HEK293 (cell line): ENCODE measurements around the gene MARVELD1.

Experiments used
- CTCF ChIA-PET: fragments of 350-600 bp; formaldehyde crosslinking; extraction: SDS; loops from one replicate; lab custom pipeline; 2021; ENCODE audit warnings: antibody characterized with exemption; lab: Yijun Ruan, JAX
- POLR2A ChIA-PET: fragments of 300-600 bp; formaldehyde crosslinking; extraction: SDS; loops from one replicate; lab custom pipeline; 2020; ENCODE audit warnings: antibody characterized with exemption, inconsistent platforms; lab: Yijun Ruan, JAX
- H3K27ac ChIP-seq: fragments of 200-500 bp; sonication (Bioruptor generic); 2 replicates; pipeline ENCODE4 v1.5.1; 2014; ENCODE audit warnings: low read depth, low read length, control low read depth, inconsistent platforms; ENCODE audit errors: extremely low read depth
- H3K36me3 ChIP-seq, 2 experiments: fragments of 200-500 bp in 1 of 2; sonication (Bioruptor generic) in 1 of 2; 1 replicate in 1 of 2; 2 replicates in 1 of 2; pipeline ENCODE4 v1.5.1; 2014 to 2017; ENCODE audit warnings: inconsistent platforms in 2 of 2, low read length in 2 of 2; ENCODE audit not compliant: control insufficient read depth in 2 of 2, insufficient read depth in 1 of 2
- H3K4me1 ChIP-seq: fragments of 200-500 bp; sonication (Bioruptor generic); 2 replicates; pipeline ENCODE4 v1.5.1; 2014; ENCODE audit warnings: mild to moderate bottlenecking, low read length, inconsistent platforms; ENCODE audit not compliant: control insufficient read depth, insufficient read depth
- H3K4me3 ChIP-seq: 2 replicates; pipeline ENCODE4 v1.5.1; 2011; ENCODE audit warnings: low read depth, mild to moderate bottlenecking, control low read depth, low read length, moderate library complexity
- H3K9me3 ChIP-seq: fragments of 200-500 bp; sonication (Bioruptor generic); 2 replicates; pipeline ENCODE4 v1.5.1; 2014; ENCODE audit warnings: low read depth, low read length, inconsistent platforms; ENCODE audit not compliant: control insufficient read depth, insufficient read depth
- GFI1B ChIP-seq: fragments of 450-650 bp; formaldehyde crosslinking; IDR thresholded peaks from 2 replicates; pipeline ENCODE4 v1.5.1; 2016; ENCODE audit warnings: missing biosample characterization, missing genetic modification characterization
- GLIS1 ChIP-seq: fragments of 450-650 bp; formaldehyde crosslinking; IDR thresholded peaks from 2 replicates; pipeline ENCODE4 v1.5.1; 2016; ENCODE audit warnings: missing biosample characterization, missing genetic modification characterization
- SCRT1 ChIP-seq: fragments of 450-650 bp; formaldehyde crosslinking; IDR thresholded peaks from 2 replicates; pipeline ENCODE4 v1.5.1; 2016; ENCODE audit warnings: missing biosample characterization, missing genetic modification characterization, borderline replicate concordance
- ZBTB17 ChIP-seq: fragments of 450-650 bp; formaldehyde crosslinking; IDR thresholded peaks from 2 replicates; pipeline ENCODE4 v1.5.1; 2016; ENCODE audit warnings: missing biosample characterization, missing genetic modification characterization
- ZEB2 ChIP-seq: fragments of 450-650 bp; formaldehyde crosslinking; IDR thresholded peaks from 2 replicates; pipeline ENCODE4 v1.5.1; 2016; ENCODE audit warnings: missing biosample characterization, missing genetic modification characterization
- ZNF214 ChIP-seq: fragments of 450-650 bp; formaldehyde crosslinking; IDR thresholded peaks from 2 replicates; pipeline ENCODE4 v1.5.1; 2017; ENCODE audit warnings: missing biosample characterization, mild to moderate bottlenecking, missing genetic modification characterization, borderline replicate concordance
- ZNF223 ChIP-seq: fragments of 450-650 bp; formaldehyde crosslinking; IDR thresholded peaks from 2 replicates; pipeline ENCODE4 v1.5.1; 2016; ENCODE audit warnings: missing biosample characterization, missing genetic modification characterization
- ZNF394 ChIP-seq: fragments of 450-650 bp; formaldehyde crosslinking; IDR thresholded peaks from 2 replicates; pipeline ENCODE4 v1.5.1; 2016; ENCODE audit warnings: missing biosample characterization, missing genetic modification characterization, mild to moderate bottlenecking, moderate library complexity, borderline replicate concordance
- ZNF404 ChIP-seq: fragments of 450-650 bp; formaldehyde crosslinking; IDR thresholded peaks from 2 replicates; pipeline ENCODE4 v1.5.1; 2017; ENCODE audit warnings: missing biosample characterization, missing genetic modification characterization
- ZNF510 ChIP-seq: fragments of 450-650 bp; formaldehyde crosslinking; IDR thresholded peaks from 2 replicates; pipeline ENCODE4 v1.5.1; 2018; ENCODE audit warnings: mild to moderate bottlenecking, missing genetic modification characterization, missing biosample characterization; ENCODE audit not compliant: insufficient replicate concordance
- ZNF596 ChIP-seq: fragments of 450-650 bp; IDR thresholded peaks from 2 replicates; pipeline ENCODE4 v1.5.0; 2018; ENCODE audit warnings: missing biosample characterization, mild to moderate bottlenecking, missing genetic modification characterization, moderate library complexity
- ZNF600 ChIP-seq: fragments of 450-650 bp; formaldehyde crosslinking; IDR thresholded peaks from 2 replicates; pipeline ENCODE4 v1.5.1; 2016; ENCODE audit warnings: missing biosample characterization, missing genetic modification characterization
- ZNF621 ChIP-seq: fragments of 450-650 bp; formaldehyde crosslinking; IDR thresholded peaks from 2 replicates; pipeline ENCODE4 v1.5.1; 2017; ENCODE audit warnings: missing biosample characterization, missing genetic modification characterization
- ZNF623 ChIP-seq: fragments of 450-650 bp; formaldehyde crosslinking; IDR thresholded peaks from 2 replicates; pipeline ENCODE4 v1.5.1; 2016; ENCODE audit warnings: missing biosample characterization, missing genetic modification characterization
- ZNF654 ChIP-seq: fragments of 450-650 bp; formaldehyde crosslinking; IDR thresholded peaks from 2 replicates; pipeline ENCODE4 v1.5.1; 2016; ENCODE audit warnings: low read depth, missing biosample characterization, missing genetic modification characterization
- ZNF776 ChIP-seq: fragments of 450-650 bp; formaldehyde crosslinking; IDR thresholded peaks from 2 replicates; pipeline ENCODE4 v1.5.0; 2017; ENCODE audit warnings: missing biosample characterization, missing genetic modification characterization, borderline replicate concordance
- ZNF791 ChIP-seq: fragments of 450-650 bp; formaldehyde crosslinking; IDR thresholded peaks from 2 replicates; pipeline ENCODE4 v1.5.1; 2016; ENCODE audit warnings: missing biosample characterization, missing genetic modification characterization
- ZNF830 ChIP-seq: fragments of 450-650 bp; IDR thresholded peaks from 2 replicates; pipeline ENCODE4 v1.5.0; 2018; ENCODE audit warnings: missing biosample characterization, missing genetic modification characterization, low read depth, mild to moderate bottlenecking, moderate library complexity
- ZSCAN30 ChIP-seq: fragments of 450-650 bp; IDR thresholded peaks from 2 replicates; pipeline ENCODE4 v1.5.1; 2018; ENCODE audit warnings: missing biosample characterization, mild to moderate bottlenecking, missing genetic modification characterization, moderate library complexity
- TF ChIP-seq, protein P1 (sequence below): fragments of 450-650 bp; formaldehyde crosslinking; IDR thresholded peaks from 2 replicates; pipeline ENCODE4 v1.5.1; 2016; ENCODE audit warnings: missing biosample characterization, missing genetic modification characterization
- TF ChIP-seq, protein P2 (sequence below): fragments of 450-650 bp; formaldehyde crosslinking; IDR thresholded peaks from 2 replicates; pipeline ENCODE4 v1.5.1; 2016; ENCODE audit warnings: missing biosample characterization, missing genetic modification characterization
- TF ChIP-seq, protein P3 (sequence below): fragments of 450-650 bp; formaldehyde crosslinking; IDR thresholded peaks from 2 replicates; pipeline ENCODE4 v1.5.1; 2017; ENCODE audit warnings: missing biosample characterization, mild to moderate bottlenecking, missing genetic modification characterization, moderate library complexity
- TF ChIP-seq, protein P4 (sequence below): fragments of 450-650 bp; formaldehyde crosslinking; IDR thresholded peaks from 2 replicates; pipeline ENCODE4 v1.5.1; 2016; ENCODE audit warnings: missing biosample characterization, missing genetic modification characterization

Gene MARVELD1

DNA sequence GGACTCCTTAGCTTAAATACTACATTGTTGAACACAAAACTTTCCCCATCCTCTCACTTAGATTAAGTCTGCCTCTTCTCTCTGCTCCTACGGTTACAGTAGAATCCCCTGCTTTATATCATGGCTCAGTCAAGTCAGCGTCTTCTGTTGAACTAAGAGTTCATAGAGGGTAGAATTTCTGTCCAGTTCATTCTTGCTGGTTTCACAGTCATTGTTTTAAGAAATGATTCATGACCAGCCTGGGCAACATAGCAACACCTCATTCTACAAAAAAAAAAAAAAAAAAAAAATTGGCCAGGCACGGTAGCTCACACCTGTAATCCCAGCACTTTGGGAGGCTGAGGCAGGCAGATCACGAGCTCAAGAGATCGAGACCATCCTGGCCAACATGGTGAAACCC is 19.7 kb downstream of the MARVELD1 start:
- Histone ChIP-seq H3K36me3 (no peaks in the 10 kb centered on the region), H3K9me3 (no peaks in the 10 kb centered on the region), H3K4me1 (0 out of 2 replicates have a peak, but pooled peaks cover 2% of the 10 kb centered on the region), H3K27ac (no peak overlapping the region), H3K4me3 (no peak overlapping the region)
- ChIA-PET CTCF (interaction anchor here (0.7 to 15.2 kb wide), 10 partner anchors 10 to 135 kb away, joined by 3 to 487 read pairs (median 16); partner anchors contain the start of genes AVPI1 and MARVELD1), POLR2A (no interaction called here)
- TF ChIP-seq ZNF654 (tag by site-specific recombination) (no peak), GFI1B (tag by site-specific recombination) (no peak), ZNF600 (tag by site-specific recombination) (no peak), ZNF791 (tag by site-specific recombination) (no peak), SCRT1 (tag by site-specific recombination) (no peak), ZNF214 (tag by site-specific recombination) (no peak), ZNF830 (tag by site-specific recombination) (no peak), ZNF776 (no peak)
- TF ChIP-seq, protein P1, sequence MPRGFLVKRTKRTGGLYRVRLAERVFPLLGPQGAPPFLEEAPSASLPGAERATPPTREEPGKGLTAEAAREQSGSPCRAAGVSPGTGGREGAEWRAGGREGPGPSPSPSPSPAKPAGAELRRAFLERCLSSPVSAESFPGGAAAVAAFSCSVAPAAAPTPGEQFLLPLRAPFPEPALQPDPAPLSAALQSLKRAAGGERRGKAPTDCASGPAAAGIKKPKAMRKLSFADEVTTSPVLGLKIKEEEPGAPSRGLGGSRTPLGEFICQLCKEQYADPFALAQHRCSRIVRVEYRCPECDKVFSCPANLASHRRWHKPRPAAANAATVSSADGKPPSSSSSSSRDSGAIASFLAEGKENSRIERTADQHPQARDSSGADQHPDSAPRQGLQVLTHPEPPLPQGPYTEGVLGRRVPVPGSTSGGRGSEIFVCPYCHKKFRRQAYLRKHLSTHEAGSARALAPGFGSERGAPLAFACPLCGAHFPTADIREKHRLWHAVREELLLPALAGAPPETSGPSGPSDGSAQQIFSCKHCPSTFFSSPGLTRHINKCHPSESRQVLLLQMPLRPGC (tag by site-specific recombination), result no peak
- TF ChIP-seq, protein P2, sequence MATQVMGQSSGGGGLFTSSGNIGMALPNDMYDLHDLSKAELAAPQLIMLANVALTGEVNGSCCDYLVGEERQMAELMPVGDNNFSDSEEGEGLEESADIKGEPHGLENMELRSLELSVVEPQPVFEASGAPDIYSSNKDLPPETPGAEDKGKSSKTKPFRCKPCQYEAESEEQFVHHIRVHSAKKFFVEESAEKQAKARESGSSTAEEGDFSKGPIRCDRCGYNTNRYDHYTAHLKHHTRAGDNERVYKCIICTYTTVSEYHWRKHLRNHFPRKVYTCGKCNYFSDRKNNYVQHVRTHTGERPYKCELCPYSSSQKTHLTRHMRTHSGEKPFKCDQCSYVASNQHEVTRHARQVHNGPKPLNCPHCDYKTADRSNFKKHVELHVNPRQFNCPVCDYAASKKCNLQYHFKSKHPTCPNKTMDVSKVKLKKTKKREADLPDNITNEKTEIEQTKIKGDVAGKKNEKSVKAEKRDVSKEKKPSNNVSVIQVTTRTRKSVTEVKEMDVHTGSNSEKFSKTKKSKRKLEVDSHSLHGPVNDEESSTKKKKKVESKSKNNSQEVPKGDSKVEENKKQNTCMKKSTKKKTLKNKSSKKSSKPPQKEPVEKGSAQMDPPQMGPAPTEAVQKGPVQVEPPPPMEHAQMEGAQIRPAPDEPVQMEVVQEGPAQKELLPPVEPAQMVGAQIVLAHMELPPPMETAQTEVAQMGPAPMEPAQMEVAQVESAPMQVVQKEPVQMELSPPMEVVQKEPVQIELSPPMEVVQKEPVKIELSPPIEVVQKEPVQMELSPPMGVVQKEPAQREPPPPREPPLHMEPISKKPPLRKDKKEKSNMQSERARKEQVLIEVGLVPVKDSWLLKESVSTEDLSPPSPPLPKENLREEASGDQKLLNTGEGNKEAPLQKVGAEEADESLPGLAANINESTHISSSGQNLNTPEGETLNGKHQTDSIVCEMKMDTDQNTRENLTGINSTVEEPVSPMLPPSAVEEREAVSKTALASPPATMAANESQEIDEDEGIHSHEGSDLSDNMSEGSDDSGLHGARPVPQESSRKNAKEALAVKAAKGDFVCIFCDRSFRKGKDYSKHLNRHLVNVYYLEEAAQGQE (tag by site-specific recombination), result no peak
- TF ChIP-seq, protein P3, sequence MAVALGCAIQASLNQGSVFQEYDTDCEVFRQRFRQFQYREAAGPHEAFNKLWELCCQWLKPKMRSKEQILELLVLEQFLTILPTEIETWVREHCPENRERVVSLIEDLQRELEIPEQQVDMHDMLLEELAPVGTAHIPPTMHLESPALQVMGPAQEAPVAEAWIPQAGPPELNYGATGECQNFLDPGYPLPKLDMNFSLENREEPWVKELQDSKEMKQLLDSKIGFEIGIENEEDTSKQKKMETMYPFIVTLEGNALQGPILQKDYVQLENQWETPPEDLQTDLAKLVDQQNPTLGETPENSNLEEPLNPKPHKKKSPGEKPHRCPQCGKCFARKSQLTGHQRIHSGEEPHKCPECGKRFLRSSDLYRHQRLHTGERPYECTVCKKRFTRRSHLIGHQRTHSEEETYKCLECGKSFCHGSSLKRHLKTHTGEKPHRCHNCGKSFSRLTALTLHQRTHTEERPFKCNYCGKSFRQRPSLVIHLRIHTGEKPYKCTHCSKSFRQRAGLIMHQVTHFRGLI (tag by site-specific recombination), result no peak

DNA sequence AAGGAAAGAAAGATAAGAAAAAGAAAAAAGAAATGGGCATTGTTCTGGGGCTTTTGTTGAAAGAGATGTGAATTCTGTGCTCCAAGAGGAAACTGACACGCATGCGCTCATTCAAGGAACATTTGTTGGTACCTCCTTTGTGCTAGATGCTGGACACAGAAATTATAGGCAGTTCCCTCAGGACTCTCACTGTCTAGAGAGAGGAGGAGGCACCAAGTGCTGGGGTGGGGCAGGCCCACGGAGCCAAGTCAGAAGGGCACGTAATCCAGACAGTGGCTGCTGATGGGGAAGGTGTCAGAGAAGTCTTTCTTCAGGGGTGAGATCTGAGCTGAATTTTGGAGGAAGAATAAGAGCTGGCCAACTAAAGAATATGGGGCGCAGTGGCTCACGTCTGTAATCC is 20.5 kb downstream of the MARVELD1 start:
- CTCF ChIA-PET, result interaction anchor here (0.7 to 15.2 kb wide), 6 partner anchors 23 to 136 kb away, joined by 3 to 487 read pairs (median 16); partner anchors contain the start of genes AVPI1 and MARVELD1
- POLR2A ChIA-PET, result interaction anchor here (0.9 kb wide), 1 partner anchor 12 kb away, joined by 3 read pairs; no protein-coding TSS in a partner anchor
- H3K27ac ChIP-seq, result no peak overlapping the region
- H3K9me3 ChIP-seq, result no peaks in the 10 kb centered on the region
- H3K36me3 ChIP-seq, result peaks cover 2 to 8% of the 10 kb centered on the region in 2 experiments; a peak in 2 of 3 replicates
- H3K4me3 ChIP-seq, result no peak overlapping the region
- H3K4me1 ChIP-seq, result 0 out of 2 replicates have a peak, but pooled peaks cover 2% of the 10 kb centered on the region
- no peak for TF ChIP-seq ZBTB17 (tag by site-specific recombination)
- no peak for TF ChIP-seq GFI1B (tag by site-specific recombination)
- TF ChIP-seq ZSCAN30 (tag by site-specific recombination), result no peak
- TF ChIP-seq ZNF596, result no peak
- TF ChIP-seq, protein P3 (tag by site-specific recombination), result no peak
- no peak for TF ChIP-seq ZNF394 (tag by site-specific recombination)
- TF ChIP-seq ZNF404 (tag by site-specific recombination), result no peak
- TF ChIP-seq ZEB2 (tag by site-specific recombination), result no peak
- no peak for TF ChIP-seq ZNF623
- TF ChIP-seq ZNF621 (tag by site-specific recombination), result no peak
- TF ChIP-seq ZNF776, result no peak
- no peak for TF ChIP-seq GLIS1 (tag by site-specific recombination)
- TF ChIP-seq, protein P4, sequence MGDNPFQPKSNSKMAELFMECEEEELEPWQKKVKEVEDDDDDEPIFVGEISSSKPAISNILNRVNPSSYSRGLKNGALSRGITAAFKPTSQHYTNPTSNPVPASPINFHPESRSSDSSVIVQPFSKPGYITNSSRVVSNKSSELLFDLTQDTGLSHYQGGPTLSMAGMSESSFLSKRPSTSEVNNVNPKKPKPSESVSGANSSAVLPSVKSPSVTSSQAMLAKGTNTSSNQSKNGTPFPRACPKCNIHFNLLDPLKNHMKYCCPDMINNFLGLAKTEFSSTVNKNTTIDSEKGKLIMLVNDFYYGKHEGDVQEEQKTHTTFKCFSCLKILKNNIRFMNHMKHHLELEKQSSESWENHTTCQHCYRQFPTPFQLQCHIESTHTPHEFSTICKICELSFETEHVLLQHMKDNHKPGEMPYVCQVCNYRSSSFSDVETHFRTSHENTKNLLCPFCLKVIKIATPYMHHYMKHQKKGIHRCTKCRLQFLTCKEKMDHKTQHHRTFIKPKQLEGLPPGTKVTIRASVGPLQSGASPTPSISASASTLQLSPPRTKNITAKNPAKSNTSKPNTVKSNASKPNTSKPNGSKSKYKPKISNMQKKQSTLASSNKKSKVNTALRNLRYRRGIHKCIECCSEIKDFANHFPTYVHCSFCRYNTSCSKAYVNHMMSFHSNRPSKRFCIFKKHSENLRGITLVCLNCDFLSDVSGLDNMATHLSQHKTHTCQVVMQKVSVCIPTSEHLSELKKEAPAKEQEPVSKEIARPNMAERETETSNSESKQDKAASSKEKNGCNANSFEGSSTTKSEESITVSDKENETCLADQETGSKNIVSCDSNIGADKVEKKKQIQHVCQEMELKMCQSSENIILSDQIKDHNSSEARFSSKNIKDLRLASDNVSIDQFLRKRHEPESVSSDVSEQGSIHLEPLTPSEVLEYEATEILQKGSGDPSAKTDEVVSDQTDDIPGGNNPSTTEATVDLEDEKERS, result no peak
- no peak for TF ChIP-seq ZNF510 (tag by site-specific recombination)
- no peak for TF ChIP-seq ZNF223 (tag by site-specific recombination)
